Type B pancreatic cell (in vitro differentiated cells): Measurements from ENCODE around the gene PMEPA1. TPM values are rescaled to one million over a fixed set of nuclear protein-coding genes. Genes with fewer than 3 reads are reported as not detected.

Source experiments
- DNase-seq: peaks from one replicate; pipeline ENCODE4 v3.0.0; 2021; ENCODE audit warnings: mixed read lengths; ENCODE audit not compliant: unreplicated experiment; ENCODE audit errors: extremely low spot score
- H3K27ac Mint-ChIP-seq: 2 replicates; pipeline ENCODE4 v1.8.0; 2021; ENCODE audit warnings: mild to moderate bottlenecking, mixed read lengths
- H3K27me3 Mint-ChIP-seq: 2 replicates; pipeline ENCODE4 v1.8.0; 2021; ENCODE audit warnings: mixed read lengths
- H3K36me3 Mint-ChIP-seq: 2 replicates; pipeline ENCODE4 v1.8.0; 2021; ENCODE audit warnings: mixed read lengths
- H3K4me1 Mint-ChIP-seq: one replicate; pipeline ENCODE4 v1.8.0; 2021; ENCODE audit warnings: mixed read lengths; ENCODE audit not compliant: unreplicated experiment
- H3K4me3 Mint-ChIP-seq: 2 replicates; pipeline ENCODE4 v1.8.0; 2021; ENCODE audit warnings: mild to moderate bottlenecking, mixed read lengths
- H3K9me3 Mint-ChIP-seq: 2 replicates; pipeline ENCODE4 v1.8.0; 2021; ENCODE audit warnings: mixed read lengths
- CTCF ChIP-seq: fragments of 200-600 bp; sonication (generic); conservative IDR thresholded peaks from 2 replicates; pipeline ENCODE4 v1.5.0; 2021; ENCODE audit warnings: antibody characterized with exemption, mild to moderate bottlenecking
- total RNA-seq: library from RNA; stranded (reverse); gene quantifications from 2 replicates; pipeline ENCODE4 v1.2.1, GENCODE V29; 2021; ENCODE audit warnings: low replicate concordance

The PMEPA1 gene
- total RNA-seq, 1 donor from 2014 or later, result 8.8 TPM

- H3K27ac Mint-ChIP-seq, result no peak overlapping the region
These were observed 2.0 kb upstream of the PMEPA1 start for GRCh38 chr20:57711826-57712225.

GRCh38 chr20:57711311-57711712, 1.5 kb upstream of the PMEPA1 start:
- no peak for TF ChIP-seq CTCF
- Mint-ChIP-seq H3K9me3 (no peaks in the 10 kb centered on the region), H3K27ac (no peak overlapping the region), H3K36me3 (no peaks in the 10 kb centered on the region), H3K4me3 (peak overlapping the region; percentile 87), H3K4me1 (peaks cover 22% of the 10 kb centered on the region), H3K27me3 (peaks cover 50% of the 10 kb centered on the region)
- no peak for DNase-seq

More at GRCh38 chr20:57711826-57712225, 2.0 kb upstream of the PMEPA1 start:
- Mint-ChIP-seq H3K36me3 (no peaks in the 10 kb centered on the region), H3K27me3 (peaks cover 48% of the 10 kb centered on the region), H3K4me1 (peaks cover 21% of the 10 kb centered on the region), H3K9me3 (no peaks in the 10 kb centered on the region), H3K4me3 (no peak overlapping the region)
- DNase-seq, result no peak
- TF ChIP-seq CTCF, result no peak

GRCh38 chr20:57710841-57711240, 1.0 kb upstream of the PMEPA1 start:
- H3K4me3 Mint-ChIP-seq, result peak overlapping the region; percentile 87
- DNase-seq, result no peak
- no peaks in the 10 kb centered on the region for H3K36me3 Mint-ChIP-seq
- peak overlapping the region; percentile 79 for H3K27ac Mint-ChIP-seq
- no peaks in the 10 kb centered on the region for H3K9me3 Mint-ChIP-seq
- peaks cover 51% of the 10 kb centered on the region for H3K27me3 Mint-ChIP-seq
- no peak for TF ChIP-seq CTCF
- peaks cover 25% of the 10 kb centered on the region for H3K4me1 Mint-ChIP-seq

GRCh38 chr20:57708694-57709673, 831 bp downstream of the PMEPA1 start:
- H3K9me3 Mint-ChIP-seq, result no peaks in the 10 kb centered on the region
- H3K4me1 Mint-ChIP-seq, result peaks cover 36% of the 10 kb centered on the region
- peak overlapping the region; percentile 96 for H3K4me3 Mint-ChIP-seq
- TF ChIP-seq CTCF, result no peak
- peak overlapping the region; percentile 89 for H3K27ac Mint-ChIP-seq
- no peaks in the 10 kb centered on the region for H3K36me3 Mint-ChIP-seq
- no peak for DNase-seq
- H3K27me3 Mint-ChIP-seq, result peaks cover 52% of the 10 kb centered on the region

- no peak for DNase-seq
- H3K4me1 Mint-ChIP-seq, result peaks cover 32% of the 10 kb centered on the region
These were observed 1.7 kb downstream of the PMEPA1 start for GRCh38 chr20:57707849-57708693.

More at GRCh38 chr20:57707849-57708693, 1.7 kb downstream of the PMEPA1 start:
- TF ChIP-seq CTCF, result no peak
- H3K9me3 Mint-ChIP-seq, result no peaks in the 10 kb centered on the region
- peaks cover 48% of the 10 kb centered on the region for H3K27me3 Mint-ChIP-seq
- H3K36me3 Mint-ChIP-seq, result no peaks in the 10 kb centered on the region
- H3K27ac Mint-ChIP-seq, result peak overlapping the region; percentile 89
- peak overlapping the region; percentile 96 for H3K4me3 Mint-ChIP-seq
